Subcutaneous adipose tissue (tissue), 4 donors: ENCODE data around the gene SGMS2. TPM values are rescaled to one million over a fixed set of nuclear protein-coding genes. Genes with fewer than 3 reads are reported as not detected.

Experiments
- total RNA-seq, 4 donors: library from RNA; depleted of rRNA; stranded (reverse); fragments of >200 nt; gene quantifications; one replicate each; pipeline ENCODE4 v1.1.0, GENCODE V29; 2016
- TF ChIP-seq, protein P1 (sequence below): fragments of 450-650 bp; IDR thresholded peaks from one replicate; pipeline ENCODE4 v1.5.1; 2016; ENCODE audit warnings: low read depth, mild to moderate bottlenecking, control low read depth, antibody characterized with exemption, moderate library complexity

The SGMS2 gene
- total RNA-seq, 4 donors from 2014 or later: 24.1 to 82.8 (median 59.6) TPM

DNA sequence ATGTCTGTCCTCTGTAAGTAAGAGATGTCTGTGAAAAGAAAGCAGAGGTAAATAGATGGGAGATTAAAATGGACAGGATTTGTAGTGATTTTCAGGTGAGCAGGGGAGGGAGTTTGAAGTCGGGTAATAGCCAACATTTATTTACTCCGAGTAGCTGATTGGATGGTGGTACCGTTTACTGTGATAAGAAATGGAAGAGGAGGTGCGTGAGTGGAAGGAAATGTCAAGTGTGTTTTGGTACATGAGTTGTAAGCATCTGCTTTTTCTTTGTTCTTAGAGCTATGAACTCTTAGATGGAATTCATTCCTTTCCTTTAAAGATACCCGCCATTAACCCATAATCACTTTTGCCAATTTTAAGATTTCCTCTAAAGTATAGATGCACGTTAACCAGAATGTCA, 45.5 kb downstream of the SGMS2 start:
- TF ChIP-seq, protein P1, sequence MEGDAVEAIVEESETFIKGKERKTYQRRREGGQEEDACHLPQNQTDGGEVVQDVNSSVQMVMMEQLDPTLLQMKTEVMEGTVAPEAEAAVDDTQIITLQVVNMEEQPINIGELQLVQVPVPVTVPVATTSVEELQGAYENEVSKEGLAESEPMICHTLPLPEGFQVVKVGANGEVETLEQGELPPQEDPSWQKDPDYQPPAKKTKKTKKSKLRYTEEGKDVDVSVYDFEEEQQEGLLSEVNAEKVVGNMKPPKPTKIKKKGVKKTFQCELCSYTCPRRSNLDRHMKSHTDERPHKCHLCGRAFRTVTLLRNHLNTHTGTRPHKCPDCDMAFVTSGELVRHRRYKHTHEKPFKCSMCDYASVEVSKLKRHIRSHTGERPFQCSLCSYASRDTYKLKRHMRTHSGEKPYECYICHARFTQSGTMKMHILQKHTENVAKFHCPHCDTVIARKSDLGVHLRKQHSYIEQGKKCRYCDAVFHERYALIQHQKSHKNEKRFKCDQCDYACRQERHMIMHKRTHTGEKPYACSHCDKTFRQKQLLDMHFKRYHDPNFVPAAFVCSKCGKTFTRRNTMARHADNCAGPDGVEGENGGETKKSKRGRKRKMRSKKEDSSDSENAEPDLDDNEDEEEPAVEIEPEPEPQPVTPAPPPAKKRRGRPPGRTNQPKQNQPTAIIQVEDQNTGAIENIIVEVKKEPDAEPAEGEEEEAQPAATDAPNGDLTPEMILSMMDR: no peak

GRCh38 chr4:107870916-107871786, 46.4 kb downstream of the SGMS2 start:
- TF ChIP-seq, protein P1: no peak

DNA sequence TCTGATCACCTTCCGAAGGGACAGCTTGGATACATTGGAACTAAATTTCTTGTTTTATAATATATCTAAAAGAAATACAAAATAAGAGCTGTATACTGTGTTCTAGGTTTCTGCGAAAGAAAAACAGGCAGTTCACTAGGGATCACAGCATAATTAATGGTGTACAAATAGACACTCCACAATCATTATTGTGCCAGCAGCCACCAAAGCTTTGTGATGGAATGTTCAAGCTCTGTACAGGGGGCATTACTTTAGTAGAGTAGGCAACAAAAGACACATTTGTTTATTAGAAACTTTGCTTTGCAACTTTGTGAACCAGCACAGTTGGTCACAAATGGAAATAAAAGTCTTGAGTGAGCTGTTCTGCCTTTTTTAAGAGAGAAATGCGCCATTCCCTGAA, 49.3 kb downstream of the SGMS2 start:
- TF ChIP-seq, protein P1: no peak

- TF ChIP-seq, protein P1: no peak
Observed at GRCh38 chr4:107876099-107876498, 51.4 kb downstream of the SGMS2 start.

- TF ChIP-seq, protein P1: no peak
Observed at GRCh38 chr4:107877361-107877760, 52.6 kb downstream of the SGMS2 start.

GRCh38 chr4:107885865-107886264, 61.1 kb downstream of the SGMS2 start:
- TF ChIP-seq, protein P1: no peak

- TF ChIP-seq, protein P1: no peak
Observed at GRCh38 chr4:107888237-107888636, 63.5 kb downstream of the SGMS2 start.
